ENCODE measurements around the gene FGF13.

DNA sequence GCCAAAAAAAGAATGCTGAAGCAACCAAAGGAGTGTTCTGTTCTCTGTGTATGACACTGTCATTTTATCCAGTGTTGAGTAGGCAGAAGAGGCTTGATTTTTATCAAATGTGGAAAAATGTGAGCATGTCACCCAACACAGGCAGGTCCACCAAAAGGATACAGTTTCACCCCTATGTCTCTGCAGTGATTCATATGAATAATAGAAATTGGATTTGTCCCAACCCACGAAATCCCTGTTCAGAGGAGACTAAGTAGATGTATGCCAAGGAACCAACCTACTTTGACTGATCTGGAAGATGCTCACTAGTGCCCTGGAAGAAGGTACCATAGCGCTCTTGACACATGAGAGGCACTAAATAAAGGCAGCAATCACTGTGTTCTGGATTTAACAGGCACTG, 72.5 kb downstream of the FGF13 start:
- TF ChIP-seq, protein P1, sequence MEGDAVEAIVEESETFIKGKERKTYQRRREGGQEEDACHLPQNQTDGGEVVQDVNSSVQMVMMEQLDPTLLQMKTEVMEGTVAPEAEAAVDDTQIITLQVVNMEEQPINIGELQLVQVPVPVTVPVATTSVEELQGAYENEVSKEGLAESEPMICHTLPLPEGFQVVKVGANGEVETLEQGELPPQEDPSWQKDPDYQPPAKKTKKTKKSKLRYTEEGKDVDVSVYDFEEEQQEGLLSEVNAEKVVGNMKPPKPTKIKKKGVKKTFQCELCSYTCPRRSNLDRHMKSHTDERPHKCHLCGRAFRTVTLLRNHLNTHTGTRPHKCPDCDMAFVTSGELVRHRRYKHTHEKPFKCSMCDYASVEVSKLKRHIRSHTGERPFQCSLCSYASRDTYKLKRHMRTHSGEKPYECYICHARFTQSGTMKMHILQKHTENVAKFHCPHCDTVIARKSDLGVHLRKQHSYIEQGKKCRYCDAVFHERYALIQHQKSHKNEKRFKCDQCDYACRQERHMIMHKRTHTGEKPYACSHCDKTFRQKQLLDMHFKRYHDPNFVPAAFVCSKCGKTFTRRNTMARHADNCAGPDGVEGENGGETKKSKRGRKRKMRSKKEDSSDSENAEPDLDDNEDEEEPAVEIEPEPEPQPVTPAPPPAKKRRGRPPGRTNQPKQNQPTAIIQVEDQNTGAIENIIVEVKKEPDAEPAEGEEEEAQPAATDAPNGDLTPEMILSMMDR (IDR thresholded peaks at IDR 0.05; ENCODE audit: low read depth, low read length, poor library complexity, severe bottlenecking), result no peak
- TF ChIP-seq EZH2phosphoT487 (IDR thresholded peaks at IDR 0.05; ENCODE audit: borderline replicate concordance, low read length), result no peak

All from DOHH2 (cell line).